Adrenal gland (tissue), 12 donors: ENCODE data around the gene KMT2E. TPM values are rescaled to one million over a fixed set of nuclear protein-coding genes. Genes with fewer than 3 reads are reported as not detected.
A peak's percentile ranks its signal among the peaks of the same experiment; 100 is the strongest.

Experiments
- DNase-seq, 7 donors: peaks; one replicate each; pipeline ENCODE4 v3.0.0-alpha.2; 2019 to 2020
- H3K27ac ChIP-seq, 5 donors: fragments of 200-600 bp; sonication (generic) in 4 of 5; 1 replicate in 3 of 5; 2 replicates in 2 of 5; pipeline versions ENCODE4 v1.5.1 to v1.8.0; 2016 to 2020; ENCODE audit warnings: mild to moderate bottlenecking in 1 of 5
- H3K27me3 ChIP-seq: fragments of 200-600 bp; 2 replicates; pipeline ENCODE4 v1.8.0; 2021
- H3K36me3 ChIP-seq, 2 donors: fragments of 200-600 bp; replicated peaks in 1 of 2; 1 replicate in 1 of 2; 2 replicates in 1 of 2; pipeline versions ENCODE4 v1.5.1 to v1.8.0; 2018 to 2022
- H3K4me1 ChIP-seq, 2 donors: fragments of 200-600 bp; replicated peaks in 1 of 2; 1 replicate in 1 of 2; 2 replicates in 1 of 2; pipeline versions ENCODE4 v1.5.1 to v1.8.0; 2018 to 2021
- H3K4me3 ChIP-seq, 4 donors: fragments of 200-600 bp; sonication (generic) in 3 of 4; one replicate each; pipeline ENCODE4 v1.5.1; 2016 to 2018
- H3K9me3 ChIP-seq, 3 donors: fragments of 200-600 bp; sonication (generic) in 1 of 3; replicated peaks in 1 of 3; 1 replicate in 2 of 3; 2 replicates in 1 of 3; pipeline versions ENCODE4 v1.5.1 to v1.8.0; 2016 to 2021
- CTCF ChIP-seq, 6 experiments: fragments of 450-650 bp in 4 of 6; fragments of 200-600 bp in 2 of 6; sonication (generic) in 1 of 6; IDR thresholded peaks; 1 replicate in 5 of 6; 2 replicates in 1 of 6; pipeline versions ENCODE4 v1.5.1 to v1.8.0; 2016 to 2021; ENCODE audit warnings: antibody characterized with exemption in 6 of 6, mild to moderate bottlenecking in 2 of 6, moderate library complexity in 1 of 6
- POLR2A ChIP-seq, 2 donors: fragments of 450-650 bp; IDR thresholded peaks; one replicate each; pipeline ENCODE4 v1.6.1; 2017; ENCODE audit warnings: antibody characterized with exemption in 2 of 2, mild to moderate bottlenecking in 2 of 2, moderate library complexity in 1 of 2
- WGBS, 4 donors: extraction: QIAGEN DNeasy Blood & Tissue Kit in 2 of 4; methylation state at CpG; one replicate each; pipeline versions ENCODE4 v1.1.5 to v1.1.7; 2013 to 2017; 5-methylcytosine and 5-hydroxymethylcytosine counted together
- intact Hi-C, 2 donors: fragments of 100-400 bp; cut with DNase I; formaldehyde crosslinking; loops; one replicate each; pipeline versions ENCODE4 v1.14.1 to v1.15.0; 2022 to 2023
- polyA plus RNA-seq, 3 donors: library from polyadenylated mRNA; stranded (reverse); fragments of 200-250 nt in 2 of 3; fragments of 350-450 nt in 1 of 3; fragmentation: Illumina TruSeq in 1 of 3; extraction: RNeasy Lipid Tissue Mini Kit (QIAGEN cat#74804) in 1 of 3; gene quantifications; one replicate each; pipeline ENCODE4 v1.2.3, GENCODE V29; 2013 to 2014
- total RNA-seq, 9 donors: library from RNA; depleted of rRNA in 4 of 9; stranded (reverse); fragments of >200 nt in 4 of 9; fragments of 120-200 nt in 1 of 9; fragmentation: NEBNext Ultra II Directional in 1 of 9; extraction: Animal tissue kit (Norgen Biotek cat#: 25700) in 1 of 9; gene quantifications; one replicate each; pipeline versions ENCODE4 v1.1.0 to v1.2.4, GENCODE V29; 2013 to 2023
- donor health status: healthy with polysubstance abuse.
- donor health status: Bipolar disorder and iron deficiency.
- donor health status: DM: yes; HTN: yes; CAD: no.
- donor health status: DM: no; HTN: no; CAD: no.
- donor health status: DM: no; HTN: no; CAD: no.
- donor health status: DM: yes; HTN: yes; CAD: no.

KMT2E gene
- total and polyA plus RNA-seq, 12 donors, result 14.4 to 98.0 (median 48.4) TPM

- H3K27ac ChIP-seq, result no peak overlapping the region
These were observed 18.7 kb downstream of the KMT2E start for GRCh38 chr7:105032553-105033214.

GRCh38 chr7:105035349-105035748, 21.3 kb downstream of the KMT2E start:
- Histone ChIP-seq H3K27ac (no peak overlapping the region), H3K4me1 (peaks cover 7 to 68% of the 10 kb centered on the region in 2 donors), H3K27me3 (no peaks in the 10 kb centered on the region), H3K4me3 (no peak overlapping the region), H3K36me3 (no peaks in the 10 kb centered on the region), H3K9me3 (no peaks in the 10 kb centered on the region)
- no peak for DNase-seq
- intact Hi-C loops, result no loop called here
- TF ChIP-seq CTCF (IDR thresholded peaks at IDR 0.05), result no peak
- no peak for TF ChIP-seq POLR2A (IDR thresholded peaks at IDR 0.05)
- 93 to 96% (median 95%) methylated on average over 5 of the region's 5 CpGs for WGBS, 4 donors

More at GRCh38 chr7:105032553-105033214, 18.7 kb downstream of the KMT2E start:
- H3K9me3 ChIP-seq, result no peaks in the 10 kb centered on the region
- TF ChIP-seq CTCF (IDR thresholded peaks at IDR 0.05) (no peak), POLR2A (IDR thresholded peaks at IDR 0.05) (no peak)
- no peaks in the 10 kb centered on the region for H3K27me3 ChIP-seq
- no peaks in the 10 kb centered on the region for H3K36me3 ChIP-seq
- peaks cover 0 to 67% of the 10 kb centered on the region in 2 donors for H3K4me1 ChIP-seq
- H3K4me3 ChIP-seq, result no peak overlapping the region
- DNase-seq, result no peak
- intact Hi-C loops, result no loop called here
- 91 to 96% (median 95%) methylated on average over 1 of the region's 1 CpG for WGBS, 4 donors

- intact Hi-C loops, result no loop called here
- Histone ChIP-seq H3K36me3 (peaks cover 0 to 6% of the 10 kb centered on the region in 2 donors), H3K4me1 (peaks cover 11 to 71% of the 10 kb centered on the region in 2 donors), H3K4me3 (no peak overlapping the region), H3K27me3 (no peaks in the 10 kb centered on the region), H3K9me3 (no peaks in the 10 kb centered on the region), H3K27ac (no peak overlapping the region)
- WGBS, 4 donors, result 70 to 88% (median 76%) methylated on average over 3 to 5 of the region's 5 CpGs
- no peak for DNase-seq
- TF ChIP-seq POLR2A (IDR thresholded peaks at IDR 0.05) (no peak), CTCF (IDR thresholded peaks at IDR 0.05) (no peak)
These were observed 22.5 kb downstream of the KMT2E start for GRCh38 chr7:105036217-105037168.

DNA sequence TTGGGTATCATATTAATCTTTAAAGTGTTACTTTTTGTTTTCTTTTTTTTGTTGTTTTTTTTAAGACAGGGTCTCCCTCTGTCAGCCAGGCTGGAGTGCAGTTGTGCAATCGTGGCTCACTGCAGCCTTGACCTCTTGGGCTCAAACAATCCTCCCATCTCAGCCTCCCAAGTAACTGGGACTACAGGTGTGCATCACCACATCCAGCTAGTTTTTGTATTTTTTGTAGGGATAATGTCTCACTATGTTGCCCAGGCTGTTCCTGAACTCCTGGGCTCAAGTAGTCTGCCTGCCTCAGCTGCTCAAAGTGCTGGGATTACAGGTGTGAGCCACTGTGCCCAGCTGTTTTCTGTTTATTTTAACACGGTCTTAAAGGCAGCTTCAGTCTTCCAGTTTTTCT, 23.3 kb downstream of the KMT2E start:
- intact Hi-C loops, result no loop called here
- no peak for DNase-seq
- Histone ChIP-seq H3K4me3 (no peak overlapping the region), H3K27me3 (no peaks in the 10 kb centered on the region), H3K27ac (peak overlapping the region in 1 of 5 donors; percentile 29), H3K36me3 (peaks cover 0 to 13% of the 10 kb centered on the region in 2 donors), H3K4me1 (peaks cover 11 to 71% of the 10 kb centered on the region in 2 donors), H3K9me3 (no peaks in the 10 kb centered on the region)
- 57 to 72% (median 59%) methylated on average over 2 of the region's 2 CpGs for WGBS, 4 donors
- TF ChIP-seq CTCF (IDR thresholded peaks at IDR 0.05), result no peak
- no peak for TF ChIP-seq POLR2A (IDR thresholded peaks at IDR 0.05)
